HepG2 (cell line): Measurements from ENCODE around the gene COL25A1. TPM values are rescaled to one million over a fixed set of nuclear protein-coding genes. Genes with fewer than 3 reads are reported as not detected.

Experiments used
- ATAC-seq: fragments of 200-7000 bp; cut with Tn5 transposase; 3 replicates; pipeline ENCODE4 v1.9.1; 2020; ENCODE audit warnings: mild to moderate bottlenecking, moderate library complexity
- BruUV-seq: library from RNA; stranded (reverse); fragments of 400-500 nt; replicated peaks from 2 replicates; lab custom pipeline; 2021; lab: Mats Ljungman, UMichigan
- CTCF ChIA-PET: fragments of 300-600 bp; formaldehyde crosslinking; extraction: SDS; loops from one replicate; lab custom pipeline; 2021; ENCODE audit warnings: low total read pairs, inconsistent platforms, low intra/inter-chr PET ratio; lab: Yijun Ruan, JAX
- POLR2A ChIA-PET: fragments of 350-600 bp; sonication (Branson Sonifier 250); formaldehyde crosslinking; loops from one replicate; lab custom pipeline; 2020; ENCODE audit warnings: antibody characterized with exemption, inconsistent platforms; lab: Yijun Ruan, JAX
- DNase-seq: peaks from one replicate; pipeline ENCODE4 v3.0.0-alpha.2; 2015; ENCODE audit warnings: low spot score
- FAIRE-seq: peaks from 3 replicates; lab custom pipeline; 2011; peaks lifted over from hg19 to GRCh38; lab: Jason Lieb, UNC
- H2AFZ ChIP-seq: one replicate; pipeline ENCODE4 v1.6.1; 2011; ENCODE audit warnings: low read length, inconsistent platforms
- H3K27ac ChIP-seq: fragments of 300-600 bp; 3 replicates; pipeline ENCODE4 v1.8.0; 2011; ENCODE audit warnings: mixed run types, mild to moderate bottlenecking, mixed read lengths, low read length, inconsistent platforms; ENCODE audit not compliant: insufficient read depth; ENCODE audit errors: extremely low read length
- H3K27me3 ChIP-seq, 2 experiments: fragments of 200-600 bp in 1 of 2; 2 replicates in 1 of 2; 3 replicates in 1 of 2; pipeline versions ENCODE4 v1.6.0 to v1.8.0; 2011; ENCODE audit warnings: low read length in 2 of 2, mild to moderate bottlenecking in 2 of 2, moderate library complexity in 2 of 2, inconsistent platforms in 1 of 2; ENCODE audit not compliant: insufficient read depth in 2 of 2, control insufficient read depth in 1 of 2
- H3K36me3 ChIP-seq, 2 experiments: fragments of 200-600 bp in 1 of 2; replicated peaks in 1 of 2; 2 replicates in 1 of 2; 3 replicates in 1 of 2; pipeline versions ENCODE4 v1.5.1 to v1.8.0; 2011; ENCODE audit warnings: low read length in 2 of 2, inconsistent platforms in 1 of 2; ENCODE audit not compliant: insufficient read depth in 2 of 2, control insufficient read depth in 1 of 2
- H3K4me1 ChIP-seq: 2 replicates; pipeline ENCODE4 v1.5.1; 2012; ENCODE audit warnings: low read length, inconsistent platforms; ENCODE audit not compliant: insufficient read depth
- H3K4me2 ChIP-seq: 2 replicates; pipeline ENCODE4 v1.6.0; 2011; ENCODE audit warnings: low read depth, low read length, inconsistent platforms
- H3K4me3 ChIP-seq, 3 experiments: fragments of 200-600 bp in 1 of 3; sonication (generic), shearing (Covaris generic) in 1 of 3; replicated peaks in 1 of 3; 2 replicates each; pipeline ENCODE4 v1.5.1; 2011 to 2016; ENCODE audit warnings: low read length in 3 of 3, inconsistent platforms in 2 of 3, low read depth in 2 of 3, mild to moderate bottlenecking in 2 of 3, control low read depth in 1 of 3, mixed read lengths in 1 of 3; ENCODE audit not compliant: insufficient read depth in 1 of 3
- H3K79me2 ChIP-seq: one replicate; pipeline ENCODE4 v1.6.1; 2011; ENCODE audit warnings: low read length, inconsistent platforms; ENCODE audit not compliant: insufficient read depth
- H3K9ac ChIP-seq: 2 replicates; pipeline ENCODE4 v1.6.0; 2011; ENCODE audit warnings: mild to moderate bottlenecking, low read depth, low read length, inconsistent platforms; ENCODE audit not compliant: insufficient read depth
- H3K9me3 ChIP-seq: 2 replicates; pipeline ENCODE4 v1.5.1; 2012; ENCODE audit warnings: mild to moderate bottlenecking, low read length
- H4K20me1 ChIP-seq: 2 replicates; pipeline ENCODE4 v1.6.0; 2011; ENCODE audit warnings: inconsistent platforms, mild to moderate bottlenecking, low read length, moderate library complexity; ENCODE audit not compliant: insufficient read depth
- HNF1B ChIP-seq: sonication (generic); formaldehyde crosslinking; IDR thresholded peaks from 2 replicates; pipeline ENCODE4 v1.5.1; 2020; ENCODE audit warnings: mild to moderate bottlenecking, moderate library complexity, missing genetic modification reagents
- ZFP90 ChIP-seq: sonication (generic); formaldehyde crosslinking; IDR thresholded peaks from 2 replicates; pipeline ENCODE4 v1.8.0; 2022; ENCODE audit warnings: missing genetic modification reagents, mild to moderate bottlenecking, inconsistent platforms, borderline replicate concordance
- ZNF207 ChIP-seq: fragments of 450-650 bp; IDR thresholded peaks from 2 replicates; pipeline ENCODE4 v1.6.1; 2016; ENCODE audit warnings: antibody characterized with exemption, borderline replicate concordance
- ZNF562 ChIP-seq: sonication (generic); formaldehyde crosslinking; IDR thresholded peaks from 2 replicates; pipeline ENCODE4 v1.8.0; 2022; ENCODE audit warnings: missing genetic modification reagents, borderline replicate concordance
- ZNF704 ChIP-seq: sonication (generic); formaldehyde crosslinking; IDR thresholded peaks from 2 replicates; pipeline ENCODE4 v1.8.1; 2023; ENCODE audit warnings: mild to moderate bottlenecking, inconsistent platforms, moderate library complexity, missing genetic modification reagents, borderline replicate concordance
- ZNF747 ChIP-seq: sonication (generic); formaldehyde crosslinking; IDR thresholded peaks from 2 replicates; pipeline ENCODE4 v1.8.1; 2023; ENCODE audit warnings: missing genetic modification reagents, mild to moderate bottlenecking, borderline replicate concordance
- ZNF792 ChIP-seq: IDR thresholded peaks from 2 replicates; pipeline ENCODE4 v1.6.1; 2016
- ZSCAN5A ChIP-seq: sonication (generic); formaldehyde crosslinking; IDR thresholded peaks from 2 replicates; pipeline ENCODE4 v1.8.0; 2022; ENCODE audit warnings: mild to moderate bottlenecking, missing genetic modification reagents, borderline replicate concordance
- WGBS: methylation state at CpG from one replicate; pipeline ENCODE4 v1.1.6; 2017; ENCODE audit warnings: low lambda C conversion rate; 5-methylcytosine and 5-hydroxymethylcytosine counted together
- in situ Hi-C: cut with HindIII; loops from 2 replicates; pipeline ENCODE4 v1.10.0; 2017; ENCODE audit warnings: low pct_unique_long_range_greater_than_20kb; ENCODE audit not compliant: extremely low pct_ligation_motif_present
- intact Hi-C: fragments of 100-400 bp; cut with micrococcal nuclease; formaldehyde crosslinking; loops from one replicate; pipeline ENCODE4 v1.10.0; 2022; ENCODE audit not compliant: unreplicated experiment
- polyA plus RNA-seq, 8 experiments: library from polyadenylated mRNA; depleted of rRNA in 3 of 8; stranded (reverse) in 7 of 8; unstranded in 1 of 8; fragments of >200 nt; fragmentation: Illumina TruSeq in 4 of 8; extraction: Trizol in 4 of 8; gene quantifications; 2 replicates each; pipeline versions ENCODE4 v1.2.1 to v1.2.3, GENCODE V29; 2011 to 2016; ENCODE audit warnings: low read depth in 4 of 8, missing spikeins in 1 of 8, mixed read lengths in 1 of 8; ENCODE audit not compliant: insufficient read depth in 1 of 8
- total RNA-seq, 5 experiments: library from RNA; depleted of rRNA; stranded (reverse); fragments of >200 nt; fragmentation: Illumina TruSeq; extraction: Trizol; gene quantifications; 2 replicates each; pipeline ENCODE4 v1.2.3, GENCODE V29; 2016; ENCODE audit warnings: low read depth in 1 of 5

Gene COL25A1
- total and polyA plus RNA-seq, 2 of the 13 experiments (the other 11 are each of a cell fraction or from before 2014, with no cell fraction given), result not detected

DNA sequence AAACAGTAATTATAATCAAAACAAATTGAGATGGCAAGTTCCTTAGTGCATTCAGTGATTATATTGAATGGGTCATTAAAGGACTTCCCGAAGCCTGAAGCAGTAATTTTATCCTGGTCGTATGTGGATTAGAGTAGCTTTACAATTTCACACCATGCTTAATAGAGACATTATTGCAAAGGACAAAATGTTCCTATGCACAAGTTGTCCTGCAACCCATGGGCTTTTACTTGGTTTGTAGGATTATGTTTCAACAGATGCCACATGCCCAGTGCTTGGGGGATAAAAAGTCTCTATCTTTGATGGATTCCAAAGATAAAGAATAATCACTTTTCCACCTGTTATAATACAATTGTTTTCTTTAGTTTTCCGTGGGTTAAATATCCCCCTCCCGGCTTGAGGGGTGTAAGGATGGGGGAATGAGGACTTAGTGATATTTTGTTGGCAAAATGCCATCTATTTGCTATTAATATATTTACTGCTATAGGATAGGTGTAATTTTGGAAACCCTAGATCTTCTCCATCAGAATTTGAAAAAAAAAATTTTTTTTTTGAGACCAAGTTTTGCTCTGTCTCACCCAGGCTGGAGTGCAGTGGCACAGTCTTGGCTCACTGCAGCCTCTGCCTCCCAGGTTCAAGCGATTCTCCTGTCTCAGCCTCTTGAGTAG, 383.1 kb downstream of the COL25A1 start:
- Histone ChIP-seq H3K4me2 (no peak overlapping the region), H3K4me3 (no peak overlapping the region), H2AFZ (no peak overlapping the region), H3K9ac (no peak overlapping the region), H3K27me3 (no peaks in the 10 kb centered on the region), H3K79me2 (no peaks in the 10 kb centered on the region), H3K27ac (no peak overlapping the region), H4K20me1 (no peaks in the 10 kb centered on the region), H3K36me3 (no peaks in the 10 kb centered on the region), H3K4me1 (no peaks in the 10 kb centered on the region), H3K9me3 (no peaks in the 10 kb centered on the region)
- FAIRE-seq, result no peak
- CTCF ChIA-PET, result no interaction called here
- no peak for DNase-seq
- BruUV-seq, result no TSS peak
- intact Hi-C loops (no loop called here), in situ Hi-C loops (no loop called here)
- no peak for ATAC-seq
- POLR2A ChIA-PET, result no interaction called here
- WGBS, result 10% methylated on average over 5 of the region's 5 CpGs
- TF ChIP-seq ZFP90 (no peak), ZNF207 (no peak), ZSCAN5A (CRISPR knock-in tag) (no peak), HNF1B (no peak), ZNF704 (CRISPR knock-in tag) (no peak), ZNF747 (CRISPR knock-in tag) (no peak), ZNF562 (CRISPR knock-in tag) (no peak), ZNF792 (CRISPR knock-in tag) (no peak)
